GM19239 (cell line): ENCODE measurements around the gene CST9.
"Not testable (repeated sequence)": the region's sequence is repeated elsewhere in the genome, so short reads cannot be mapped to it uniquely, and the experiment has no call there.

Experiments
- DNase-seq: peaks from one replicate; pipeline ENCODE4 v3.0.0; 2011; ENCODE audit warnings: low spot score; ENCODE audit not compliant: insufficient read length
- FAIRE-seq: peaks from 2 replicates; lab custom pipeline; 2011; peaks lifted over from hg19 to GRCh38; lab: Jason Lieb, UNC

CST9 gene

GRCh38 chr20:23638309-23638708 is 32.6 kb upstream of the CST9 start:
- DNase-seq (no peak), FAIRE-seq (no peak)

- peak; percentile 49 for DNase-seq
- peak; percentile 48 for FAIRE-seq
Measured at GRCh38 chr20:23637282-23638221, 31.8 kb upstream of the CST9 start, which contains the start of gene CST3. Gene CST3, minus strand, starts transcription at chr20:23637955. Its CDS starts 93 bp downstream, at chr20:23637862.

DNA sequence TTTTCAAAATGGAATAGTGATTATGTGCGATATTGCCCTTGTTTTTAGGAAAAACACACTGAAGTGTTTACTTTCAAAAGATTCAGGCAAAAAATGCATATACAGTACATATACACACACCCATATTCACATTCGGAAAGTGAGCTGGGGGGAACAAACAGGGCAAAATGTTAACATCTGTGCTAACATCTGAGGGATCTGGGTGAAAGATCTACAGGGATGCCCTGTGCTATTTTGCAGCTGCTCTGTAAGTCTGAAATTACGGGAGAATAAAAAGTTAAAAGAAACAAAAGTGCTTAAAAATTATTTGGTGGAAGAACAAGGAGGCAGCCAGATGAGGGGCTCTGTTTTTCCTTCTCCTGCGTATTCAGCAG is 31.2 kb upstream of the CST9 start:
- DNase-seq = no peak
- FAIRE-seq = no peak

GRCh38 chr20:23636182-23636907 is 30.6 kb upstream of the CST9 start:
- FAIRE-seq = no peak

GRCh38 chr20:23635768-23636090 is 30.0 kb upstream of the CST9 start:
- DNase-seq, FAIRE-seq: not testable (repeated sequence)

More at GRCh38 chr20:23636182-23636907, 30.6 kb upstream of the CST9 start:
- no peak for DNase-seq

DNA sequence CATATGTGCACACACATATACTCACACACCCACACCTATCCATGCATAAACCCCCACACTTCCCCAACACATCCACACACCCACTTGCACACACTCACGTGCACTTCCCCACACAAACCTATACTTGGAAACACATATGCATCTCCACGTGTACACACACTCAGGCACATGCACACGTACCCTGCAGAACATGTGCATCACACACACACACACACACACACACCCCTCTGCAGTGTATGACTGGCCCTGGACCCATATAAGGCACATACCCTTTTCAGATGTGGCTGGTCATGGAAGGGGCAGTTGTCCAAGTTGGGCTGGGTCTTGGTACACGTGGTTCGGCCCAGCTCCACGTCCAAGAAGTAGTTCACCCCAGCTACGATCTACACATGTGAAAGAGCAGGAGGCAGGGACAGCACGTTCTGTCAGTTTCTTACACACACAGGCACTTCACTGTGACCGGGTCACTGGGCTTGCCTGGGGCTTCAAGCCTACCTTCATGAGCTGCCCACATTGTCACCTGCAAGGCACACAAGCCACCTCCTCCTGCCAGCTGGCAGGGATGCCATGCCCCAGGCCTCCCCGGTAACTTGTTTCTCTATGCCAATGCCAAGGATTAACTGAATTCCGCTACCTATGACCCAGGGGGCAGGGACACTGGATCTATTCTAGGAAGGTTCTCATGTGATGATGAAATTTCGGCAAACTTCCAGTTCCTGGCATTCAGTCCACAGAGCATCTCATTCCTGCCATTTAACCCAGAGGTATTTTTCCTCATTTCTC is 29.5 kb upstream of the CST9 start:
- no peak for FAIRE-seq
- no peak for DNase-seq

DNA sequence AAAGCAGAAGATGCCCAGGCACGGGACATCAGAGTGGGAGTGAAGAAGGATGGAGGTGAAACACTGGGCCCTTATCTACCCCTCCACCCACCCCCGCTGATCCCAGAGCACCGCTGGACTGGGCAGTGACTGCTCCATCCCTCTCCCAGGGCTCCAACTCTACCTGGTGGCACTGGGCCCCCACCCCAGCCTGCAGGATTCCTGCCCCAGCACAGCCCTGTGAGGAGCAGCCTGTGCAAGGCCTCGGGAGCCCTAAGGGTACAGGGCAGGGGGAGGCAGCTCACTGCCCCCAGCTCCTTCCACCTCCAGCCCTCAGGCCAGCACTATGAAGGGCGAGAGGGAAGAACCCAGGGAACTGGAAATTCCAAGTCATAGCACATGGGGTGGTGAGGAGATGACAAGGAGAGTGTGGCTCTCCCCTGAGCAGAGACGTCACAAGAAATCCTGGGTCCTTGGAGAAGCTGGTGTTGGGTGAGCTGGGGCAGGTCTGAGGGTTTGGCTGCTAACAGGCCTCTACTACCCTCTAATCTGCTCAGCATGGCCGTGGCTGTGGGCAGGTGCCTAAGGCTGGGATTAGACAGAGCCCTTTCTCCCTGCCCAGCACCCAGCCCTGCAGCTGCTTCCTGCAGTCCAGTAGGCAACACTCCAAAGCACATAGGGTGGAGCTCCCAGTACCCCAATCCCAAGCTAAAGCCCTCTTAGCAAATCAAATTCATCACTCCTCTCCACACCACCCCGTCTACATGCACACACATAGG is 28.5 kb upstream of the CST9 start:
- no peak for DNase-seq
- FAIRE-seq = no peak

DNA sequence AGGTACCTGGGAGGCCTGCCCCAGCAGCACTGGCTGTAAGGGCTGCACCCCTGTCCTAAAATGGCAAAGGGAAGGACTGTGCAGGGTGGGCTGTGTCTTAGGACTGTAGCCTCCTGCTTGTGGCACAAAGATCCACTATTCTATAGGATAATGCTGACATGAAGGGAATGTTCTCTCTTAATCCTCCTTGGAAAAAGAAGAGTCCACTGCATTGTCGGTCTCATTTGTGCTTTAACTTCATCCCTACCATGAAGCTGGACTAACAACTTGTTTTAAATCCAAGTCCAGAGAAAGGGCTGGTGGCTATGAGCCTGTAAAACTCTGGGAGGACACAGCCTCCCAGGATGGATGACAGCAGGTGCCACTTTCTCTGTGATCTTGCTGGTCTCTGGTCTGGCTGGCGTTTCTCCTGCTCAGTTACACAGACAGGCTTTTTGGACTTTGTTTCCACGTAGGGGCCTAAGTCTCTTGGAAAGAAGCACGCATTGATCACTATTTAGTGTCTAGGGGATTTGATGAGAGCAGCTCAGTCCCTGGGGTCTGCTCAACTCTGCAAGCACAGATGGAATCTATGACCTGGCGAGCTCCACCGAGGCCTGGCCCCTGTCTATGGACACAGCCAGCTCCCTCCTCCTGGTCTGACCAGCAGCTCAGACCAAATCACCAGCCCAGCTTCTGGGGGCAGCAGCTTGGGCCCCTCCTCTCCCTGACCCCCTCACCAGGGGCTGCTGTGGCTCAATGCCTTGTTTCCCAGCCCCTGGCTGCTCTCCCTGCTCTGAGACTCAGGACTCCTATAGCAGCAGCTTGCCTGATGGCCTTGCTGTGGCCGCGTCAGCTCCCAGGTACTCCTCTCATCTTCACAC is 27.2 kb upstream of the CST9 start:
- DNase-seq (no peak), FAIRE-seq (no peak)

GRCh38 chr20:23631981-23632710 is 26.4 kb upstream of the CST9 start:
- FAIRE-seq = no peak
- DNase-seq = no peak

DNA sequence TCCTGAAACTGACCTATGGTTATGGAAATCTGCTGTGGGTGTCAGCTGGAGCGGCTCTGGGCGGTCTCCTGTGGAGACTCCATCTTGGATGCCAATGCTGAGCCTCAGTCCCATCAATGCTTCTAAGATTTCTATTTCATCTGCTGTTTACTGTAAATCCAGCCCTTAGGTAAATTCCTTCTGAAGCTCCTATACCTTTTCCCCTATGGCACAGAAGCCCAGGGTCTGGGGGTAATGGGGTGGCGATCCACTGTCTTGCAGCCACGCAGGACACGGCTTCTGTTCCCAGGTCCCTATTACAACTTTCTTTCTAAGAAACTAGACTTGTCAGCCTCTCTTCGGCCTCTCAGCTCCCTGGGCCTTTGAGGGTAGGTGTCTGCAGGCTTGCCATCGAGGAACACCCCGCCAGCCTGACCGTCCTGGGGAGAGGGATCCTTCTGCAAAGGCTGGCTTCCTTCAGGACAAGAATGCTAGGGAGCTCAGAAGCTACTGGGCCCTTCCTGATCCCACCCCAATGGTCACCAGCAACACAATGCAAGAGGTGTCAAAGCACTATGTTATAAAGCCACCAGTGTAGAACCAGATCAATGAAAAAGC is 25.6 kb upstream of the CST9 start:
- FAIRE-seq (no peak), DNase-seq (no peak)

- DNase-seq = no peak
- no peak for FAIRE-seq
Measured at GRCh38 chr20:23630392-23630849, 24.7 kb upstream of the CST9 start.

GRCh38 chr20:23629542-23630391 is 24.1 kb upstream of the CST9 start:
- no peak for DNase-seq
- FAIRE-seq = no peak

DNA sequence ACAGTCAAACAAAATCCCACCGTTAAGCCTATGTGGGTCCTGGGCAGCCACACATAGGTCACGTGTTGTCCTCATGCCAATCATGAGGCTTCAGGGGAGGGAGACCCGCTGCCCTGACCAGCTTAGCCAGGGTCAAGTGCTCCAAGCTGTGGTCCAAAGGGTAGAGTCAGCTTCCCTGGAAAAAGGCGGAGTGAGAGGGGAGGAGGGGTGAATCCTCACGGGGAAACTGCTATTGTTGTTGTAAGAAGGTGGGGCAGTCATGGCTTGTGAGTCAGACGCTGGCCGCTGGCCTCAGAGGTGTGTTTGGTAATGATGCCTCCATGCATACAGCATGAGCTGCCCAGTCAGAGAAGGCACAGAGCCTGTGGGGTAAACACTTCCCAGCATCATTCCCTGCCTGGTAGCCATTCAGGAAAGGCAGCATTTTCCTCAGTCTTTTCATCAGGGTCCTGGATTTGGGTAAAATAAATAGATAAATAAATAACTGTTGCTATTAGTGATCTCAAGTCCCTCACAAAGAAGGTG is 23.4 kb upstream of the CST9 start:
- DNase-seq (no peak), FAIRE-seq (no peak)

GRCh38 chr20:23628402-23629016 is 22.8 kb upstream of the CST9 start:
- no peak for DNase-seq
- FAIRE-seq = no peak

GRCh38 chr20:23627501-23627900 is 21.8 kb upstream of the CST9 start:
- DNase-seq = no peak
- FAIRE-seq = no peak

DNA sequence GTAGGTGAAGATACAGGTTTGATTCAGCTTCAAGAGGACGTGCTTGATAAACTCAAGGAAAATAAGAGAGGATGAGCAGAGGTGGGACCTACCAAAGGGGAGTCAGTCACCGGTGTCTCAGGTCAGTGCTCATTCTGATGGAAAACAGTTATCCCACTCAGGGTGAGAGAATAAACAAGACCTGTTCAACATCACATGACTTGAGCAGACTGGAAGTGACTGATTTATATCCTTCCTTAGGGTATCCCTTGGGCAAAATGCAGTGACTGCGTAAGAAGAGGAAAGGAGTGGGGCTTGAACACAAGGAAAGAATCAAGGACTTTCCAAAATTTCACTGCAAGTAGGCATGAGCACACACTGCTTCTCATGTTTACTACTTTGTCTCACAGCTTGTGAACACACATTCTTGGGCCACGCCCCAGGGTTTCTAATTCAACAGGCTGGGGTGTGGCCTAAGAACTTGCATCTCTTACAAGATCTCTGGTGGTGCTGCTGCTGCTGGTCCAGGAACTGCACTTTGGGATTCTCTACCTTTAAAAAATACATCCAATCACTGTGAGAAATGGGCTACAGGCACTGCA is 20.4 kb upstream of the CST9 start:
- FAIRE-seq (no peak), DNase-seq (no peak)
